ENCODE results near the gene ZNF282.

Gene ZNF282

DNA sequence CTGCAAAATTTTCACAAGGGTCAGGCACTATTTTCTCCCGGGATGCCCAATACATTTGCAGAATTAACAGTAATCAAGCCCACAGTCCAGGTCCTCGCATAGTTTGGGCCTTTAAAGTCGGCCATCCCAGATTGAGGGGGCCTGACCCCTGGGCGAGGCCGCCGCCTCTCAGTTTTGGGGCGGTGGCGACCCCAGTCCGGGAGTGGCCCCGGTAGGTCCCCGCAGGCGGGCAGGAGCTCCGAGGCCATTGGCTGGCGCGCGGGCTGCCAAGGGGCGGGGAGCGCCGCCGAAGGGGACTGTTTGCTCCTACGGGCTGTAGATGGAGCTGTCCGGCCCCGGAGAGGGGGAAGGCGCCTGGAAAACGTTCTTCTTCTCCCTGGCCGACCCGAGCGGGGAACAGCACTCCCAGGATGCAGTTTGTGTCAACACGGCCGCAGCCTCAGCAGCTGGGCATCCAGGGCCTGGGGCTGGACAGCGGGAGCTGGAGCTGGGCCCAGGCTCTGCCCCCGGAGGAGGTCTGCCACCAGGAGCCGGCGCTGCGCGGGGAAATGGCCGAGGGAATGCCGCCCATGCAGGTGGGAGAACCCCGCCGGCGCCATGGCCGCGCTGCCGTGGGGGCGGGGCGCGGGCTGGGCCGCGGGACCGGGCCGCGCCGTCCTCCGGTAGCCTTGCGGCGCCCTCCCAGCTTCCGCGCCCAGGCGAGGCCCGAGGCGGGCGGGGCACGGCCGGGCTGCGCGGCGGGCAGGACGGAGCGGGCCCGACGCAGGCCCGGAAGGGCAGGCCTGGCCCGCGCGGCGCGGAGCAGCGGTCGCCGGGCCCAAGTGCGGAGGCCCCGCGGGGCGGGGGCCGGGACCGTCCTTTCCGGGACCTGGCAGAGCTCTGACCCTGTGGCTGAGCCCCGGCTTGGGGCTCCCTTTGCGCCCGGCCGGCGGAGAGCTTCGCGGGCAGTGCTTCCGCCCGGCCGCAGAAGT, at the start of gene ZNF282:
TSS of gene ZNF282 (plus strand) at position 367 of the 971 bp plus-strand sequence. CDS start at position 411, 44 bp downstream.
- DNase-seq (ENCODE audit: low spot score): peak; percentile 86

DNA sequence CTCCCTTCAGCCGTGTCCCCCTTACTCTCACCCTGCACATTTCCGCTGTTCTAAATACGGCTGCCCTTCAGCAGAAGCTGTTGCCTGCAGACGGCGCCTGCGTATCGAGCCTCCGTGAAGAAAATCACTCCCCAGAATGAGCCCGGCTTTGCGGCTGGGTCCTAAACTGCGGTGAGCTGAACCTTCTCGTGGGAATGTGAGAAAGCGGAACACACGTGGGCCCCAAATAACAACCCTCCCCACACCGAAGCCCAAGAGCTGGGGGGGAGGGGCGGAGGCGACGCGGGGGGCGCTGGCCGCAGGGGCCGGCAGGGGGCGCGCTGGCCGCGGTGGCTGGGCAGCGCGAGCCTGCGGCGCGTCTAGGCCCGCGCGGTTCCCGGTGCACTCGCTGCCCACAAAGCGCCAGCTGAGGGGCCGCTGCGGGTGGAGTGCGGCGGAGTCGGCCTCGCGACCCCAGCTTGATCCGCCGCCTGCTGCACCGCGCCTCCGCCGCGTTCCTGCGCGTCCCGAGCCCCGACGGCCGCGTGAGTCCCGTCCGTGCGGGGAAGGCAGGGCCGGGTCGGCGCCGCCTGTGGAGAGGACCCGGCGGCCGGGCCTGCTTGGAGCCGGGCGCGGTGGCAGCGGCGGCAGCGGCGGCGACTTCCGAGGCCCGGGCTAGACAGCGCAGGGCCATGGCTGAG, 48.1 kb upstream of the ZNF282 start, which contains the start of gene ZNF398:
TSS of gene ZNF398 (plus strand) at position 382 of the 680 bp plus-strand sequence. CDS start at position 672, 290 bp downstream.
- peak; percentile 96 for DNase-seq (ENCODE audit: low spot score)

- DNase-seq (ENCODE audit: low spot score): peak; percentile 77
These were observed 47.3 kb upstream of the ZNF282 start for GRCh38 chr7:149147752-149148653.

DNA sequence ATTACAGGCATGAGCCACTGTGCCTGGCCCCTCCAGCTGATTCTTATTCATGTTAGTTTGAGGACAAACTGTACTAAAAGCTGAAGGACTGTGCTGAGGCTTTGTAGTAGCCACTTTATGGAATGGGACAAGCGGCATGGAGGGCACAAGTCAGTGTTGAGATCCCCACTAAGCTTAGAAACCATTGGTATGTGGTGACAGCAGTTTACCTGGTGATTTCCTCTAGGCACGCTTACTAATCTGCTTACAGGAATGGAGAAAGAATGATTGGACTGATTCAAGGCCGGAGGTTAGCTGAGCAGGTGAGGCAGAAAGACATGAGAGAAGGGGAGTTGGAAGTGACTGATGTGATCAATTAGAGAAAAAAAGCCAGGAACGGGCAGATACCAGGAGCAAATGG, 44.4 kb upstream of the ZNF282 start:
- no peak for DNase-seq (ENCODE audit: low spot score)

DNA sequence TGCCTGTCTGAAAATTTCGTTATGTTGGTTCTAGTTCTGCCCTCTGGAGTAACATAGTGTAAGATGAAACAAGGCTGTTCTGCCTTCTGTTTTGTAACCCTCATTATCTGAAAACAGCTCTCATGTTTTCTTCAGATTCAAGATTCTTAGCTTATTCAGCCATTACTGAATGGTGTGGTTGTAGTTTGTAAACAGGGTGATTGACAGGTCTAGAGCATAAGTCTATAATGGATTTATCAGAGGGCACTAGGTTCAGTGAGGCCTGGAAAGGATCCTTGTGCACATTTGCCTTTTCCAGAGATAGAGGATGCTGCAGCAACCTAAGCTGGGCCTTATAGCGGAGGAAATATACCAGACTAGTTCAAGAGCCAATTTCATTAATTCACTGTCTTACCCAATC, 42.0 kb upstream of the ZNF282 start:
- no peak for DNase-seq (ENCODE audit: low spot score)

- DNase-seq (ENCODE audit: low spot score): no peak
These were observed 41.3 kb upstream of the ZNF282 start for GRCh38 chr7:149154056-149154455.

DNA sequence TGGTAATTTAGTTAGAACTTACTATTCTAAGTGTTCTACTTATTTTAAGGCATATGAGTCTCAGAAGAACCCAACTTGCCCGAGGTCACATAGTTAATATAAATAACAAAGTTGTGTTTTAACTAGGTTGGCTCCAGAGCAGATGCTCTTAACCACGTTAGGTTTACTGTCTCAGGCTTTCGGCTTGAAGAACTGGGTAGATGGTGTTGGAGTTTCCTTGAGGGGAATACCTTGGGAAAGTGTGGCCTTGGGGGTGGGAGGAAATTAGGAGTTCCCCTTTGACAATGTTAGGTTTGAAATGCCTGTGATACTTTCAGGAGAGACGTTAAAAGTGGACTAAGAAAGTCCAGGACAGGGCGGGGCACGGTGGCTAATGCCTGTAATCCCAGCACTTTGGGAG, 38.4 kb upstream of the ZNF282 start:
- no peak for DNase-seq (ENCODE audit: low spot score)

- no peak for DNase-seq (ENCODE audit: low spot score)
These were observed 34.0 kb upstream of the ZNF282 start for GRCh38 chr7:149161241-149161848.

GRCh38 chr7:149166142-149166541, 29.2 kb upstream of the ZNF282 start:
- DNase-seq (ENCODE audit: low spot score): no peak

DNA sequence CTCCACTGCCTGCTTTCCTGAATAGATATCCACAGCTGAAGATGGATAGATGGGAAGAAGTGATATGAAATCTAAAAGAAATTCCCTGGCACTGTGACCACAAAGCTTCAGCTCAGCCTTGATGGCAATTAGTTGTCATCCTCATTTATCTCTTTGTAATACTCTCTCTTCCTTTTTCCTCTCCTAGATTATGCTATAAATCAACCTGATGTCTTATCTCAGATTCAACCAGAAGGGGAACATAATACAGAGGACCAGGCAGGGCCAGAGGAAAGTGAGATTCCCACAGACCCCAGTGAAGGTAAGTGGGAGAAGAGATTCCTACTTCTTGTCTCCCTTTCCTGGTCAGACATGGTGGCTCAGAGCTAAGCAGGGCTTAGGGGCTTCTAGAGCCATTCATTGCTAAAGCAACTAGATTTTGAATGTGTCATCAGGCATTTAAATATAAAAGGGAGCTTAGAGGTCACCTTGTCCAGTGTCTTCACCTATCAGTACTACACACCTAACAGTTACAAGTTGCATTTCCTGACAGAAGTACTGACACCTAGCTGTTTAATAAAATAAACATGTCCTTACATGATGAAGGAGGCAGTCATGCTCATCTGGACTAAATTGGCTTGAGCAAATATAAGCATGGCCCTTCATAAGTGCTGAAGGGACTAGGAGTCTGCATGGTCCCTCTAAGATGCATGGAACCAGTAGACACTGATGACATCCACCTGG, 28.6 kb upstream of the ZNF282 start:
- DNase-seq (ENCODE audit: low spot score): no peak

GRCh38 chr7:149171892-149172533, 23.3 kb upstream of the ZNF282 start:
- no peak for DNase-seq (ENCODE audit: low spot score)

- no peak for DNase-seq (ENCODE audit: low spot score)
These were observed 22.8 kb upstream of the ZNF282 start for GRCh38 chr7:149172534-149172920.

GRCh38 chr7:149175150-149175549, 20.2 kb upstream of the ZNF282 start:
- DNase-seq (ENCODE audit: low spot score): no peak

DNA sequence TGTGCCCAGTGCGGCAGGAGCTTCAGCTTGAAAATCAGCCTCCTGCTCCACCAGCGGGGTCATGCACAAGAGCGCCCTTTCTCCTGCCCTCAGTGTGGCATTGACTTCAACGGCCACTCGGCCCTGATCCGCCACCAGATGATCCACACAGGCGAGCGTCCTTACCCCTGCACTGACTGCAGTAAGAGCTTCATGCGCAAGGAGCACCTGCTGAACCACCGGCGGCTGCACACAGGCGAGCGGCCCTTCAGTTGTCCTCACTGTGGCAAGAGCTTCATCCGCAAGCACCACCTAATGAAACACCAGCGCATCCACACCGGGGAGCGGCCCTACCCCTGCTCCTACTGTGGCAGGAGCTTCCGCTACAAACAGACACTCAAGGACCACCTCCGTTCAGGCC, 16.1 kb upstream of the ZNF282 start:
- no peak for DNase-seq (ENCODE audit: low spot score)

DNA sequence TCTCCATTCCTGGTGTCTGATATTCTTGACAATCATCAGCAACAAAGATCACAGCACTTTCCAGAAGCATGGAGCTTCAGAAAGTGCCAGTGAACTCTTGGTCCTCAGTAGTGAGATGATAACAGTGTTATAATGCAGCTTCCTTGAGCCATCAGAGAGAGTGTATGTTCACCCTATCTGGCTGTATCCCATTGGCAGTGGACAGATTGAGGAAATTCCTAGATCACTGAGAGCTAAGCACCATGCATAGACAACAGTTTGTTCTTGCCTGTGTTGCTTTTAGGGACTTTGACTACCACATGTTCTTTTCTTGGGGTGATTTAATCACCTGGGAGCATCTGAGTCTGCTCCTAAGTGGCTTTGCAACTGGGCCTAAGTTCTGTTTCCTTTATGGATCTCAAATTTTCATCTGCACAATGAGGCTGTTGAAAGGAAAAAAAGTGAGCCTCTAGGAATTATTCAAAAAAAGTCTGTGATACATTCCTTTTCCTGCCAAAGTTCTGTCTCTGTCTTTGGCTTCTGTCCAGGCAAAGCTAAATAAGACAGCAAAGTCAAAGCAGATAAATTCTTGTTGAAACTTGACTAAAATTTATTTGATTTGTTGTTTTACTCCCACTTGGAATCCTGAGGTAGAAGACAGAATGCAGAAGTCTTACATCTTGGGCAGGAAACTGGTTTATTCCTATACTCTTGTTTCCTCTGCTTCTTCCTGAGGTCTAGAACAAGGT, 14.5 kb upstream of the ZNF282 start:
- DNase-seq (ENCODE audit: low spot score): no peak

DNA sequence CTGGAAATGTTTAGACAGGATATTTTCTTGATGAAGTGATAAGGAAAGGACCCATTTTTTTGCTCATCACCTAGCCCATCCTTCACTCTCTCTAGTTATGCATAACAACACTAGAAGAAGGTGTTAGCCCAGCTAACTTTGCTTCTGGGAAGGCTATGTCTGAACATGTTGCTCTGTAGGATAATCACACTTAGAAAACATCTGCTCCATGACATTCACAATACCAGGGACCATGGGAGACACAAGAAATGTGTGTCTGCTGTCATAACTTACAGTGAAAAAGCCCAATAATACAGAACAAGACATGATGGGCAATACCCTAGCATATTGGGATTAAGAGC, 13.9 kb upstream of the ZNF282 start:
- DNase-seq (ENCODE audit: low spot score): no peak

GRCh38 chr7:149184274-149184673, 11.1 kb upstream of the ZNF282 start:
- DNase-seq (ENCODE audit: low spot score): no peak

DNA sequence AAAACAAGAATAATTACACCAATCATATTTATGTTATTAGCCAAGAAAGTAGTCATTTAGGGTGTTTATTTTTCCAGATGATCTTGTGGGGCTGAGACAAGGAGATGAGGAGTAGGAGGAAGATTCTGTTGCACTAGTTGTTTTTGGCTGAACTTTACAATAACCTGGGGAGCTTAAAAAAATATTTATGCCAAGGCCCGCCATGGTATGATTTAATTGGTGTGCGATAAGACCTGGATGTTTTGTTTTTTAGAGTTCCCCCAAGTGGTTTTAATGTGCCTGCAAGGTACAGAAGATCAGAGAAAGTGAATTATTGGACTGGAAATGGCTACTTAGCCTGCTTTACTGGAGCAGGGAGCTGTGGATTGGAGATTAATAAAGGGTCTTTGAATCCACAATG, 7.1 kb upstream of the ZNF282 start:
- no peak for DNase-seq (ENCODE audit: low spot score)

DNA sequence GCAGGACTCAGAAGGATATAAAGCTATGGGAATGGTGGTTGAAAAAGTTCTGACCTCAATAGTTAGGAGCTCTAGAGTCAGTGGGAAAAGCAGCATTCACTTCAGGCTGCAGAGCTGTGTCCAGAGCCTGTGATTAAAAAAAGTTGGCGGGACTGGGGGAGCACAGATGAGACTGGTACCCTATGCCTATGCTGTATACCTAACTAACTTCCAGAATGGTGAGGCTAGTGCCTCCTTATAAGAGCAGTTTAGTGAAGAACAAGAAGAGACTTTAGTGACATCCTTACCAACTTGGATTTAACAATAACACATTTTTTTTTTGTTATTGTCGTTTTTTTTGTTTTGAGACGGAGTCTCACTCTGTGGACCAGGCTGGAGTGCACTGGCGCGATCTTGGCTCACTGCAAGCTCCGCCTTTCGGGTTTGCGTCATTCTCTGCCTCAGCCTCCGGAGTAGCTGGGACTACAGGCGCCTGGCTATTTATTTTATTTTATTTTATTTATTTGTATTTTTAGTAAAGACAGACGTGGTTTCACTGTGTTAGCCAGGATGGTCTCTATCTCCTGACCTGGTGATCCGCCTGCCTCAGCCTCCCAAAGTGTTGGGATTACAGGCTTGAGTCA, 6.6 kb upstream of the ZNF282 start:
- no peak for DNase-seq (ENCODE audit: low spot score)
